ENCODE results near the gene ACTL6B. TPM values are rescaled to one million over a fixed set of nuclear protein-coding genes. Genes with fewer than 3 reads are reported as not detected.
A peak's percentile ranks its signal among the peaks of the same experiment; 100 is the strongest.

The ACTL6B gene
- total RNA-seq, 6 experiments from 2014 or later = not detected

DNA sequence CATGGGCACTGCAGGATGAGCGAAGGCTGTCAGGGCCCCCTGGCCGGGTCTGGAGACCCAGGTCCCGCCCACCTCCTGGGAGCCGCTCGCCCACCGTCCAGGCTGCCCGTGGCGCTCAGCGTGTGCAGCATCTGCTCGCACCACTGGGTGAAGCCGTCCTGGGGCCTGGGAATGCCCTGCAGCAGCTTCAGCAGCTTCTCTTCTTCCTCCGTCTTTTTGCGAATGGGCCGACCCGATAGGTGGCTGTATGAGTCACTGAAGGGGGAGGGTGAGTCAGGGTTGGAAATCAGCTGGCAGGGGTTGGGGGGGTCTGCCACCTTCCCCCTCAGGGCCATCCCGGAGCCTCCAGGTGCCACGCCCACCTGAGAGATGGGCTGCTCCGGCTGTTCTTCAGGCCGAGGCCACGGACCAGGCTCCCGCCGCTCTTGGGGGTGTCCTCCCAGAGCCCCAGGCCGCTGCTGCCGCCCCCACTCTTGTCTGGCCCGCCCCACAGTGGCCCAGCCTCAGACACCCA is 26.0 kb upstream of the ACTL6B start:
- no peak overlapping the region; the same call in 1 of the 2 replicates for H3K4me3 Mint-ChIP-seq
- TF ChIP-seq, protein P1, sequence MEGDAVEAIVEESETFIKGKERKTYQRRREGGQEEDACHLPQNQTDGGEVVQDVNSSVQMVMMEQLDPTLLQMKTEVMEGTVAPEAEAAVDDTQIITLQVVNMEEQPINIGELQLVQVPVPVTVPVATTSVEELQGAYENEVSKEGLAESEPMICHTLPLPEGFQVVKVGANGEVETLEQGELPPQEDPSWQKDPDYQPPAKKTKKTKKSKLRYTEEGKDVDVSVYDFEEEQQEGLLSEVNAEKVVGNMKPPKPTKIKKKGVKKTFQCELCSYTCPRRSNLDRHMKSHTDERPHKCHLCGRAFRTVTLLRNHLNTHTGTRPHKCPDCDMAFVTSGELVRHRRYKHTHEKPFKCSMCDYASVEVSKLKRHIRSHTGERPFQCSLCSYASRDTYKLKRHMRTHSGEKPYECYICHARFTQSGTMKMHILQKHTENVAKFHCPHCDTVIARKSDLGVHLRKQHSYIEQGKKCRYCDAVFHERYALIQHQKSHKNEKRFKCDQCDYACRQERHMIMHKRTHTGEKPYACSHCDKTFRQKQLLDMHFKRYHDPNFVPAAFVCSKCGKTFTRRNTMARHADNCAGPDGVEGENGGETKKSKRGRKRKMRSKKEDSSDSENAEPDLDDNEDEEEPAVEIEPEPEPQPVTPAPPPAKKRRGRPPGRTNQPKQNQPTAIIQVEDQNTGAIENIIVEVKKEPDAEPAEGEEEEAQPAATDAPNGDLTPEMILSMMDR (IDR thresholded peaks at IDR 0.05) = no peak
- peaks cover 7% of the 10 kb centered on the region for H3K27me3 Mint-ChIP-seq (ENCODE audit: insufficient read depth)
- DNase-seq = peak; percentile 43
- H3K9me3 Mint-ChIP-seq = no peaks in the 10 kb centered on the region
- peaks cover 17% of the 10 kb centered on the region; the same call in 1 of the 2 replicates for H3K36me3 Mint-ChIP-seq (ENCODE audit: low read depth)
- no peak overlapping the region; the same call in 1 of the 2 replicates for H3K27ac Mint-ChIP-seq
- H3K4me1 Mint-ChIP-seq (ENCODE audit: low read depth) = peaks cover 27% of the 10 kb centered on the region; the same call in 1 of the 2 replicates

DNA sequence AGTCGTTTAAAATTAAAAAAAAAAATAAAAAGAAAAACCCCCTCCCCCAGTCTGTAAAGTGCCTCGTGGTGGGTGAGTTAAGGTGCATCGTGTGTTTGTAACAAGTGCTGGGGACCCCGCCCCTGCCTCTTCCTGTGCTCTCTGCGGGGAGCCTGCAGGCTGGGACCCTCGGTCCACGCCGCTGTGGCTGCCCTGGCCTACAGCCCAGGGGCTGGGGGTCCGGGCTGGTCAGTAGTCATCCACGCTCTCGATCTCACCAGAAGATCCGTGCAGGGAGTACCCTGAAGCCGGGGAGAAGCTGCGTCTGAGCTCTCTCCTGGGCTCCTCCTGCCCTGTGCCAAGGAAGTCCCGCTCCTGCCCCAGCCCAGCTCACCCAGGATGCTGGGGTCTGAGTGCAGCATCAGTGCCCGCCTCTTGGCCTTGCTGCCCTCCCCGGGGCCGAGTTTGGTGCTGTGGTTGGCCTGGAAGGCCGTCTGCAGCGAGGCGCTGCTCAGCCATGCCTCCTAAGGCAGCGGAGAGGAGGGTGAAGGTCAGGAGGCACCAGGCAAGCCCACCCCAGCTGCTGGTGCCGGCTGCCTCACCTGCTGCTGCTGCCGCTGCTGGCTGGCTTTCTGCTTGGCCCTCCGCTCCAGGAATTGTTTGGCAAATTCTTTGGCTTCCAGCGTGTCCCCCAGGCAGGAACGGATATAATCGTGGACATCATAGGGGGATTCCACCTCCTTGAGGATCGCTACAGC is 25.4 kb upstream of the ACTL6B start:
- no peak overlapping the region for H3K4me3 Mint-ChIP-seq
- no peak for DNase-seq

DNA sequence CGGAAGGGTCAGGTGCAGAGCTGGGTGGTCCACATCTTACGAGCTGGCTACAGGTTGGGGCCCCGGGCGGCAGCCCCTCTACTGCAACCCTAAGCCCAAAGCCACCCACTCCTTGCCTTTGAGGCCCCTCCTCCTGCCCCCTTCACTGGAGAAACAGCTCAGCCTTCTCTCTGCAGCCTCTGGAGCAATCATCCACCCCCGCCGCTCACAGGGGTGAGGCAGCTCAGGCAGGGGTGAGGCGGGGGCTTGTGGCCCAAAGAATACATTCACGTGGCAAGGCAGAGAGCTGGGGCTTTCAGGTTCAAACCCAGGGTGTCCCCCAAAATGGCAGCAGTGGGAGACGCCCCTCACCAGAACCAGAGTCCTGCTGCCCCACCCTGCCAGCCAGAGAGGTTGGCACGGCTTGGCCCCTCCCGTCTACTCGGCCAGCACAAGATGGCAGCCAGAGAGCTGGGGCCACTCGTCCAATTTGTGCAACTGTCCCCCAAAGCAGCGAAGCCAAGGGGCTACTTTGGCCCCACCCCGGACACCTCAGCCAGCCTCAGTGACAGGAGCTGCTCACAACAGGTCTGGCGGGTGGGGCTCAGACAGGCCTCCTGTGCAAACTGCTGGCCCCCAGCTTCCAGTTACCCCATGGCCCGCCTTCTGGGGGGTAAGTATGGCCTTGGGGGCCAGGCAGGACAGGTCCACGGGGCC is 24.5 kb upstream of the ACTL6B start:
- TF ChIP-seq, protein P1 (IDR thresholded peaks at IDR 0.05) = no peak
- H3K27me3 Mint-ChIP-seq (ENCODE audit: insufficient read depth) = peaks cover 9% of the 10 kb centered on the region
- no peaks in the 10 kb centered on the region for H3K9me3 Mint-ChIP-seq
- peaks cover 17% of the 10 kb centered on the region; the same call in 1 of the 2 replicates for H3K36me3 Mint-ChIP-seq (ENCODE audit: low read depth)
- H3K4me3 Mint-ChIP-seq = no peak overlapping the region
- no peak overlapping the region for H3K27ac Mint-ChIP-seq
- no peak for DNase-seq
- peaks cover 33% of the 10 kb centered on the region; the same call in 1 of the 2 replicates for H3K4me1 Mint-ChIP-seq (ENCODE audit: low read depth)

More for the DNA sequence above, 25.4 kb upstream of the ACTL6B start:
- TF ChIP-seq, protein P1 (IDR thresholded peaks at IDR 0.05) = no peak
- peaks cover 17% of the 10 kb centered on the region; the same call in 1 of the 2 replicates for H3K36me3 Mint-ChIP-seq (ENCODE audit: low read depth)
- no peak overlapping the region; the same call in 1 of the 2 replicates for H3K27ac Mint-ChIP-seq
- H3K27me3 Mint-ChIP-seq (ENCODE audit: insufficient read depth) = peaks cover 7% of the 10 kb centered on the region
- H3K9me3 Mint-ChIP-seq = no peaks in the 10 kb centered on the region
- H3K4me1 Mint-ChIP-seq (ENCODE audit: low read depth) = peaks cover 28% of the 10 kb centered on the region; the same call in 1 of the 2 replicates

DNA sequence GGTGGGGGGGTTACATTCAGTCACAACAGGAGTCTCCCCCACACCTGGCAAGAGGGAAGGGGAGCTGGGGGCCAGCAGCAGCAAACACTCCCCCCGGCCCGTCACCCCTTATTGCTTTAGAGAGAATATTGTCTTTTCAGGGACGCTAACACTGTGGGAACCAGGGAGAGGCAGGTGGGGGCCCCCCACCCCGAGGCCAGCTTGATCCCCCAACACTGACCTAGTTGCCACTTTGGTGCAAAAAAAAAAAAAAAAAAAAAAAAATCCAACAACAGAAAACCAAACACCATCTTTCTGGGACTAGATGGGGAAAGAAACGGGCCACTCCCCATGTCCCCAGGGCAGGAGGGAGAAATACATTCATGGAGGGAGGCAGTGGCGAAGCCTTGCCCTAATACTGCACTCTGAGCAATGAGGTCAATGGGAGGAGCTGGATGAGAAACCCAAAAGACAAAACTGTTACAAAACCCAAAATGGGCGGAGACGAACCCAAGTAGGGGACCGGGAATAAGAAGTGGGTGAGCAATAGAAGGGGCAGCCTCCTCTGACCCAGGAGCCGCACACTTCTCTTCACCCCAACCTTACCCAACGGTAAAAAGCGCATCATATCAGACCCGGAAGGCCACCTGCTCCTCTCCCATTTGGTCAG is 23.8 kb upstream of the ACTL6B start:
- Mint-ChIP-seq H3K27ac (no peak overlapping the region), H3K36me3 (ENCODE audit: low read depth) (peaks cover 11% of the 10 kb centered on the region; the same call in 1 of the 2 replicates), H3K27me3 (ENCODE audit: insufficient read depth) (peaks cover 9% of the 10 kb centered on the region), H3K9me3 (no peaks in the 10 kb centered on the region), H3K4me1 (ENCODE audit: low read depth) (peaks cover 33% of the 10 kb centered on the region; the same call in 1 of the 2 replicates), H3K4me3 (no peak overlapping the region)
- no peak for DNase-seq
- TF ChIP-seq, protein P1 (IDR thresholded peaks at IDR 0.05) = no peak

Data from HFFc6 (cell line).